GM06990 (cell line): ENCODE data around the gene ACER2.

Source experiments
- DNase-seq: peaks from one replicate; pipeline ENCODE4 v3.0.0-alpha.2; 2011; ENCODE audit not compliant: insufficient read length; ENCODE audit errors: extremely low read depth
- H3K27me3 ChIP-seq: replicated peaks from 2 replicates; pipeline ENCODE4 v1.6.0; 2011; ENCODE audit warnings: low read length; ENCODE audit not compliant: control insufficient read depth, insufficient read depth
- H3K36me3 ChIP-seq: 2 replicates; pipeline ENCODE4 v1.5.1; 2011; ENCODE audit warnings: low read length; ENCODE audit not compliant: control insufficient read depth, insufficient read depth
- H3K4me3 ChIP-seq: replicated peaks from 2 replicates; pipeline ENCODE4 v1.5.1; 2011; ENCODE audit warnings: low read depth, mild to moderate bottlenecking, control low read depth, low read length
- TF ChIP-seq, protein P1 (sequence below): IDR thresholded peaks from 2 replicates; pipeline ENCODE4 v1.5.1; 2011; ENCODE audit warnings: low read length, control low read depth, mild to moderate bottlenecking, inconsistent platforms; ENCODE audit not compliant: insufficient read depth, poor library complexity, severe bottlenecking

Gene ACER2

DNA sequence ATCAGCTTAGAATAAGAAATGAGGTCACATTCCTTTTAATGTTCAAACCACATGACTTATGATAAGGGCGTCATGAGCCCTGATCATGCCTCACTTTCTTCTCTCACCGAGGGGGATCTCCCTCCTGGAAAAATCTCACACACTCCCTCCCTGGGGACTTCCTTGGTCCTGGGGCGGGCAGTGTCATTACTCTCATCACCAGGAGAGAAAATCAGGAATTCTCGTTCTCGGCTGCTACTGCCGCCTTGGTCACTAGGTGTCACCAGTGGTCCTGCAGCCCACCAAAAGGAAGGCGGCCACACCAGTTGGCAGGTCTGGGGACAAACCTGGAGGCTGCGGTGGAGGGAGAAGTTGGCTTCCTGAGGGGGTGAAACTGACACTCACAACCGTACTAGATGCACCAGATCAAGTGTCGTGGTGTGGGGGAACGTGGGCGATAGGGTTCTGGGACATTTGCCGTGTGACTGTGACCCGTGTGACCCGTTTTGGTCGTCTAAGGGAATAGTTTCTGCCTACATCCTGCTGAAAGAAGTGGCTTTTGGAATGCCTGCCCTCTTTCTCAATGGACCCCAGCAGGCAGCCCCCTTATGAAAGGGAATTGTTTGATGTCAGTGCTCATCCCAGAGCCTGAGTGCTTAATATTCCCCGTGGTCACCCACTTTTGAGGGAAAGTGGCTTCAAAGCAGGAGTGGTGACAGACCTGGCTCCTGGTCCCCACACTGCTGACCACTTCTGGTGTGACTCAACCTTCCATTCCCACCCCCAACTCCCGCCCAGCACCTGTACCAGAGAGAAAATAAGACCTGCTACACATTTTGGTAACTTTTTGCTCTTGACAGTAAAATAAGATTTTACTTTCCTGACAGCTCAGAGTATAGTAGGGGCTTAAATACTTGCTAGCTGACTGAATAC lies 63.2 kb downstream of the ACER2 start:
- no peak overlapping the region for H3K4me3 ChIP-seq
- TF ChIP-seq, protein P1, sequence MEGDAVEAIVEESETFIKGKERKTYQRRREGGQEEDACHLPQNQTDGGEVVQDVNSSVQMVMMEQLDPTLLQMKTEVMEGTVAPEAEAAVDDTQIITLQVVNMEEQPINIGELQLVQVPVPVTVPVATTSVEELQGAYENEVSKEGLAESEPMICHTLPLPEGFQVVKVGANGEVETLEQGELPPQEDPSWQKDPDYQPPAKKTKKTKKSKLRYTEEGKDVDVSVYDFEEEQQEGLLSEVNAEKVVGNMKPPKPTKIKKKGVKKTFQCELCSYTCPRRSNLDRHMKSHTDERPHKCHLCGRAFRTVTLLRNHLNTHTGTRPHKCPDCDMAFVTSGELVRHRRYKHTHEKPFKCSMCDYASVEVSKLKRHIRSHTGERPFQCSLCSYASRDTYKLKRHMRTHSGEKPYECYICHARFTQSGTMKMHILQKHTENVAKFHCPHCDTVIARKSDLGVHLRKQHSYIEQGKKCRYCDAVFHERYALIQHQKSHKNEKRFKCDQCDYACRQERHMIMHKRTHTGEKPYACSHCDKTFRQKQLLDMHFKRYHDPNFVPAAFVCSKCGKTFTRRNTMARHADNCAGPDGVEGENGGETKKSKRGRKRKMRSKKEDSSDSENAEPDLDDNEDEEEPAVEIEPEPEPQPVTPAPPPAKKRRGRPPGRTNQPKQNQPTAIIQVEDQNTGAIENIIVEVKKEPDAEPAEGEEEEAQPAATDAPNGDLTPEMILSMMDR, result peak; percentile 81
- H3K36me3 ChIP-seq, result no peaks in the 10 kb centered on the region
- H3K27me3 ChIP-seq, result no peaks in the 10 kb centered on the region; the same call in 1 of the 2 replicates
- peak; percentile 27 for DNase-seq

DNA sequence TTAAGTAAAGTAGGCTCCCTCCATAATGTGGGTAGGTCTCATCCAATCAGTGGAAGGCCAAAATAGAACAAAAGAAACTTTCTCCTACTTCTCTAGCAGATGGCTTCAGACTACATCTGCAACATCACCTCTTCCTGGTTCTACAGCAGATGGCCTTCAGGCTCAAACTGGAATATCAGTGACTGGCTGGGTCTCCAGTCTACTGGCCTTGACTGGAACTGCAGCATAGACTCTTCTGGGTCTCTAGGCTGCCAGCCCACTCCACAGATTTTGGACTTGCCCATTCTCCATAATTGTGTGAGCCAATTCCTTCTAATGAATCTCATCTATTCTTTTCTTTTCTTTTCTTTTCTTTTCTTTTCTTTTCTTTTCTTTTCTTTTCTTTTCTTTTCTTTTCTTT lies 64.8 kb downstream of the ACER2 start:
- TF ChIP-seq, protein P1, result no peak
- no peaks in the 10 kb centered on the region for H3K36me3 ChIP-seq
- DNase-seq, result no peak

DNA sequence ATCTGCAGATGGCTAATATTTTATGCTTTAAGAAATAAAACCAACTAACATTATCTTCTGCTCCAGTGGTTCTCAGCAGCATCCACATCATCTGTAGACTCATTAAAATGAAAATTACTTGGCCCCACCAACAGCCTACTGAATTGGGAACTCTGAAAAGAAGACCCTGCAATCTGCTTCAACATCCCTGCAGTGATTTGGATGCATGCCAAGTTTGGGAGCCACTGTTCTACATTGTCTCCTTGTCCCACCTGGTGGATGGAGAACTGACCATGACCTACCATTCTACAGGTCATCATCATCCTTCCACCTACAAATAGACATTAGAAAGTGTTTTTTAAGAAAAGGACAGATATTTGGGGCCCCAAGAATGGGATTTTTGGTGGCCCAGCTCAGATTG lies 71.1 kb downstream of the ACER2 start:
- Histone ChIP-seq H3K27me3 (peaks cover 1% of the 10 kb centered on the region), H3K36me3 (no peaks in the 10 kb centered on the region), H3K4me3 (no peak overlapping the region)
- DNase-seq, result no peak
- TF ChIP-seq, protein P1, result no peak

More for the DNA sequence above, 64.8 kb downstream of the ACER2 start:
- no peak overlapping the region for H3K4me3 ChIP-seq
- H3K27me3 ChIP-seq, result no peaks in the 10 kb centered on the region; the same call in 1 of the 2 replicates

DNA sequence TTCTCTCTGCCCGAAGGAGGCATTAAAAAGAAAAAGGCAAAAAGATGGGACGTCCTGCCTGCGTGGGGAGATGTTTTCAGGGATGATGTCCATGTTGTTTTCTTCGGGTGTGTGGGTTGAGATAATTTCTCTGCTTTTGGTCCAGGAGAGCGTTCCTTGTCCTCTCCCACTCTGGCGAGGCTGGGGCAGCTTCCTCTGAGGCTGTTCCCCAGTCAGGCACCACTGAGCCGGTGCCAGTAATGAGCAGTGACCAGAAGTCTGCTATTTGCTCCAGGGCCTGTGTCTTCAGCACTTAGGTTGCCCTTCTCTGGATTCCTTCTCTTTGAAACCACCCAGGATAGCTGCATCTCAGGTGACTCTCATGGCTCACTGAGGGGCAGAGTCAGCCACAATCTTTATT lies 71.5 kb downstream of the ACER2 start:
- Histone ChIP-seq H3K27me3 (peaks cover 1% of the 10 kb centered on the region), H3K4me3 (no peak overlapping the region), H3K36me3 (no peaks in the 10 kb centered on the region)
- TF ChIP-seq, protein P1, result no peak
- DNase-seq, result no peak

DNA sequence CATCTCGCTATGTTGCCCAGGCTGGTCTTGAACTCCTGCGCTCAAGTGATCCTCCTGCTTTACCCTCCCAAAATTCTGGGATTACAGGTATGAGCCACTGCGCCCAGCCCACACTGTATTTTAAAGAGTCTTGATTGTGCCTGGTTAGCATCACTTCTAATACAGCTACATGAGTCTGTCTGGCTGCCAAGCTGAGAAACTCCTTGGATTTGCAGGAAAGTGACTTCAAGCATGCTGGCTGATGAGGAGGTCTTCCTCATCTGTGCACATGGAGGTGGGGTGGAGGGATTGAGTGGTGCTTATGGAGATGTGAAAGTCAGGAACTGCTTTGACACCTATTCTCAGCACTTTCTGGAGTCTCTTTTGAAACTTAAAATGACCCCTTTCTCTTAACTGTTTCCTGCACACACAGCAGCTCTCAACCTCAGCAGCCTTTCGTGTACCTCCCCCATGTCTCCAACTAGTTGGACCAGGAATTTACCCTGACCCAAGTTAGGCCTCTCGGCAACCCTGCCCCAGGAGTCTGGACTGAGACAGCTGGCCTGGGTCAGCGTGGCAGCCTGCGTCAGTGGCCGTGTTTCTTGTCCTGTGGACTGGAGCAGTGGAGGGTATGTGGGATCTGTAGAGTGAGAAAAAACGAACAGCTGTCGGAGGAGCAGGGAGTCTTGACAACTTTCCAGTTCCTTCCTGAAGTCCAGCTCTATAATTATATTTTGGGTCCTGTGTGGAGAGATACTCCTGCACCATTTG lies 72.5 kb downstream of the ACER2 start:
- TF ChIP-seq, protein P1, result no peak
- Histone ChIP-seq H3K4me3 (no peak overlapping the region), H3K27me3 (peaks cover 1% of the 10 kb centered on the region), H3K36me3 (no peaks in the 10 kb centered on the region)
- no peak for DNase-seq
